ENCODE measurements around the gene HOXC9.

DNA sequence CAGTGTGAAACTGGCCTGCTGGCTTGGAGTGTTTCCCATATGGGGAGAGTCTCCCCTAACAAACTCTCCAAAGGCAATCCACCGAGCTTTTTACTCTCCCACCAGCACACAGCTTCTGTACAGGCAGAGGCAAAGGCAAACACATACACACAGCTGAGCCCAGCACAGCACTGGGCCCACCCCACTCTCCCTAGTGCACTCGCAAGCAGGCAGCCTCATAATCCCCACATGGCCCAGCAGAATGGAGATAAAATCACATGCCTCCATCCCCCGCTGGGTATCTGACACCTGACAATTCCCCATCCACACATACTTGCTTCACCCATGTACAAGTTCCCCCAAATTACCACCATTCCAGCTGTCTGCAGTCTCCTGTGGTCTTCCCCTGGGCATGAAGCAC is 41.8 kb upstream of the HOXC9 start:
- TF ChIP-seq, protein P1, sequence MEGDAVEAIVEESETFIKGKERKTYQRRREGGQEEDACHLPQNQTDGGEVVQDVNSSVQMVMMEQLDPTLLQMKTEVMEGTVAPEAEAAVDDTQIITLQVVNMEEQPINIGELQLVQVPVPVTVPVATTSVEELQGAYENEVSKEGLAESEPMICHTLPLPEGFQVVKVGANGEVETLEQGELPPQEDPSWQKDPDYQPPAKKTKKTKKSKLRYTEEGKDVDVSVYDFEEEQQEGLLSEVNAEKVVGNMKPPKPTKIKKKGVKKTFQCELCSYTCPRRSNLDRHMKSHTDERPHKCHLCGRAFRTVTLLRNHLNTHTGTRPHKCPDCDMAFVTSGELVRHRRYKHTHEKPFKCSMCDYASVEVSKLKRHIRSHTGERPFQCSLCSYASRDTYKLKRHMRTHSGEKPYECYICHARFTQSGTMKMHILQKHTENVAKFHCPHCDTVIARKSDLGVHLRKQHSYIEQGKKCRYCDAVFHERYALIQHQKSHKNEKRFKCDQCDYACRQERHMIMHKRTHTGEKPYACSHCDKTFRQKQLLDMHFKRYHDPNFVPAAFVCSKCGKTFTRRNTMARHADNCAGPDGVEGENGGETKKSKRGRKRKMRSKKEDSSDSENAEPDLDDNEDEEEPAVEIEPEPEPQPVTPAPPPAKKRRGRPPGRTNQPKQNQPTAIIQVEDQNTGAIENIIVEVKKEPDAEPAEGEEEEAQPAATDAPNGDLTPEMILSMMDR (IDR thresholded peaks at IDR 0.05): no peak
- TF ChIP-seq POLR2A (IDR thresholded peaks at IDR 0.05): no peak
